ENCODE measurements around the gene FAM120B. TPM values are rescaled to one million over a fixed set of nuclear protein-coding genes. Genes with fewer than 3 reads are reported as not detected.

FAM120B gene
- total RNA-seq, 4 donors from 2014 or later = 21.8 to 25.7 (median 22.7) TPM

GRCh38 chr6:170450916-170451761, 144.6 kb downstream of the FAM120B start:
- intact Hi-C loops (cut with DNase I; ENCODE audit: low total_unique reads) = no loop called here
- DNase-seq (ENCODE audit: low spot score in 2 of 2) = peak in 1 of 2 donors; percentile 68
- 83 to 86% methylated on average over 15 to 20 of the region's 20 CpGs for WGBS, 2 donors
- H3K4me3 ChIP-seq (ENCODE audit: low read depth, poor library complexity, severe bottlenecking) = no peak overlapping the region
- no peak for TF ChIP-seq POLR2A (IDR thresholded peaks at IDR 0.05)
- TF ChIP-seq CTCF (IDR thresholded peaks at IDR 0.05) = no peak

DNA sequence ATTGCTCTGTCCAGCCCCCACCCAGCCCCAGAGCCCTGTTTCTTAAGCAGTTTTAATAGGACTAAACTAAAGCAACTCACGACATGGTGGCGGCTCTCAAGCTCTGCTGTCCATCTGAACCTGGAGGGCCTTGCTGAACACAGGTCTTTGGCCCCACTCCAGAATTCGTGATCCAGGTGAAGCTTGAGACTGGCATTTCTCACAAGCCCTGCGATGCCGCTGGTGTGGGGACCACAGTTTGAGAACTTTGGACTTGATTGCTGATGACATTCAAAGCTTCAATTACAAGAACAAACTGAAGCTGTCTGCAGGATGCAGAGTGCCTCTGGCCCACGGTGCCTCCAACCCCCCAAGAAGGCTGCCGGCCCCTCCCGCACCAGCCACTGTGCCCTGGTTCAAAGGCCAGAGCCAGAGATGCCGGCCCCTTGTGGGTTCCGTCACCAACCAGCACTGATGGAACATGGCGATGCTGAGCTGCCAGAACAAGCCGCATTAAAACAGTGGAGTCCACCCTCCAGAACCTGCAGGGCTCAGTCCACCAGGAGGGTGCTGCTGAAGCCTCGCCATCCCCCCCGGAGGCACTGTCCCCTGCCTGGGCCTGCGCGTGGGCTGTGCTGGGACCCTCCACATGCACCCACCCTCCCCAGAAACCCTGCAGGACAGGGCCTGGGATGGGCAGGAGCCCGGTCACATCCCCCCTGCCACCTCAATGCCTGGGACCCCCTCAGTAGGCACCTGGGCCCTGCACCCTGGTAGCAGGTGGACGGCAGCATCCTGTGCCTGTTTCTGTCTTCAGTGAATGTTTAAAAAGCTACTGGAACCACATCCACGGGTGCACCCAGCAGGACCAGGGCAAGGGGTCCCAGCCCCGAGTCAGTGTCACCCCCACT, 145.4 kb downstream of the FAM120B start:
- no peak overlapping the region for H3K4me3 ChIP-seq (ENCODE audit: low read depth, poor library complexity, severe bottlenecking)
- 85 to 93% methylated on average over 12 to 19 of the region's 20 CpGs for WGBS, 2 donors
- peak in 1 of 2 donors; percentile 84 for DNase-seq (ENCODE audit: low spot score in 2 of 2)
- intact Hi-C loops (cut with DNase I; ENCODE audit: low total_unique reads) = no loop called here
- TF ChIP-seq POLR2A (IDR thresholded peaks at IDR 0.05) = no peak
- no peak for TF ChIP-seq CTCF (IDR thresholded peaks at IDR 0.05)

DNA sequence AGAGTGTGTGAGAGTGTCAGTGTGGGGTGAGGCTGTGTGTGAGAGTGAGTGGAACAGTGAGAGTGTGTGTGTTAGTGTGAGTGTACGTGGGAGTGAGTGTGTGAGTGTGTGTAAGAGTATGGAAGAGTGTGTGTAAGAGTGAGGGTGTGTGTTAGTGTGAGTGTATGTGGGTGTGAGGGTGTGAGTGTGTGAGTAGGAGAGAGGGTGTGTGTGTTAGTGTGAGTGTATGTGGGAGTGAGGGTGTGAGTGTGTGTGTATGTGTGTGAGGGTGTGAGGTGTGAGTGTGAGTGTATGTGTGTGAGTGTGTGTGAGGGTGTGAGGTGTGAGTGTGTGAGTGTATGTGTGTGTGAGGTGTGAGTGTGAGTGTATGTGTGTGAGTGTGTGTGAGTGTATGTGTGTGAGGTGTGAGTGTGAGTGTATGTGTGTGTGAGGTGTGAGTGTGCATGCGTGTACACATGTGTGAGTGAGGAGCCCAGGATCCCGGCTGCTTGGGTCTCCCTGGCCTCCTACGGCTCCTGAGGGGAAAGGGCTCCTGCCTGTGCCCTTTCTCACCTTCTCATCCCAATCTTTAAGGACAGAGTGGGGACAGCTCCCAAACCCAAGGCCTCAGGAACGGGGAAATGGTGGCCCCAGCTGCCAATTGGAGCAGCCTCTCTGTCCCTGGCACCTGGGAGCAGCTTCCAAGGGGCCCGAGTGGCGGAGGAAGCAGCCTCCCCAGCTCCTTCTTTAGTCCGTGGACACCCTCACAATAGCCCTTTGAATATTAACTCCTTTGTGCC, 146.4 kb downstream of the FAM120B start:
- WGBS, 2 donors = 82 to 84% methylated on average over 8 of the region's 8 CpGs
- no peak for DNase-seq (ENCODE audit: low spot score in 2 of 2)
- intact Hi-C loops (cut with DNase I; ENCODE audit: low total_unique reads) = no loop called here
- H3K4me3 ChIP-seq (ENCODE audit: low read depth, poor library complexity, severe bottlenecking) = no peak overlapping the region
- TF ChIP-seq POLR2A (IDR thresholded peaks at IDR 0.05) = no peak
- TF ChIP-seq CTCF (IDR thresholded peaks at IDR 0.05) = no peak

- no peak overlapping the region for H3K4me3 ChIP-seq (ENCODE audit: low read depth, poor library complexity, severe bottlenecking)
- 71 to 81% methylated on average over 22 to 25 of the region's 26 CpGs for whole genome bisulfite sequencing, 2 donors
- TF ChIP-seq CTCF (IDR thresholded peaks at IDR 0.05) (no peak), POLR2A (IDR thresholded peaks at IDR 0.05) (no peak)
- peak in 1 of 2 donors; percentile 80 for DNase-seq (ENCODE audit: low spot score in 2 of 2)
- intact Hi-C loops (cut with DNase I; ENCODE audit: low total_unique reads) = no loop called here
Observed at GRCh38 chr6:170453586-170454511, 147.3 kb downstream of the FAM120B start.
